SK-N-SH treated with all-trans-retinoic acid at 6 μM for 48 hours (cell line): ENCODE measurements around the gene ENTR1.

ENCODE experiments used
- ATAC-seq: fragments of 200-7000 bp; cut with Tn5 transposase; 3 replicates; pipeline ENCODE4 v1.9.1; 2020; ENCODE audit warnings: mild to moderate bottlenecking, moderate library complexity
- ARNTL ChIP-seq: fragments of 450-650 bp; formaldehyde crosslinking; IDR thresholded peaks from 2 replicates; pipeline ENCODE4 v1.5.0; 2020; ENCODE audit warnings: low read depth, mild to moderate bottlenecking, moderate library complexity, borderline replicate concordance
- BACH2 ChIP-seq: fragments of 250-450 bp; sonication (Bioruptor Pico); IDR thresholded peaks from 2 replicates; pipeline ENCODE4 v1.9.0; 2021; ENCODE audit warnings: mild to moderate bottlenecking, borderline replicate concordance
- CREB5 ChIP-seq: fragments of 250-450 bp; sonication (Bioruptor Pico); IDR thresholded peaks from 2 replicates; pipeline ENCODE4 v1.5.1; 2020; ENCODE audit warnings: low read depth, mild to moderate bottlenecking, moderate library complexity
- CSRNP3 ChIP-seq: fragments of 250-450 bp; sonication (Bioruptor Pico); IDR thresholded peaks from 2 replicates; pipeline ENCODE4 v1.5.1; 2021; ENCODE audit warnings: mild to moderate bottlenecking, moderate library complexity
- ESRRG ChIP-seq: fragments of 250-450 bp; sonication (Bioruptor Pico); IDR thresholded peaks from 2 replicates; pipeline ENCODE4 v1.6.1; 2021; ENCODE audit warnings: mild to moderate bottlenecking
- GLIS3 ChIP-seq: fragments of 250-450 bp; sonication (Bioruptor Pico); IDR thresholded peaks from 2 replicates; pipeline ENCODE4 v1.5.0; 2020; ENCODE audit warnings: mild to moderate bottlenecking, moderate library complexity
- ISL1 ChIP-seq: fragments of 250-450 bp; sonication (Bioruptor Pico); IDR thresholded peaks from 2 replicates; pipeline ENCODE4 v2.1.2; 2022; ENCODE audit warnings: mild to moderate bottlenecking, moderate library complexity
- OSR1 ChIP-seq: fragments of 250-450 bp; sonication (Bioruptor Pico); IDR thresholded peaks from 2 replicates; pipeline ENCODE4 v1.8.0; 2022; ENCODE audit warnings: moderate library complexity, mild to moderate bottlenecking, inconsistent platforms
- PATZ1 ChIP-seq: fragments of 250-450 bp; sonication (Bioruptor Pico); IDR thresholded peaks from 2 replicates; pipeline ENCODE4 v1.8.0; 2020; ENCODE audit warnings: mild to moderate bottlenecking, moderate library complexity, borderline replicate concordance
- POU6F1 ChIP-seq: fragments of 250-450 bp; sonication (Bioruptor Pico); IDR thresholded peaks from 2 replicates; pipeline ENCODE4 v1.8.0; 2021; ENCODE audit warnings: low read depth, mild to moderate bottlenecking, moderate library complexity, borderline replicate concordance
- SNAI2 ChIP-seq: fragments of 250-450 bp; sonication (Bioruptor Pico); IDR thresholded peaks from 2 replicates; pipeline ENCODE4 v1.5.0; 2020; ENCODE audit warnings: mild to moderate bottlenecking, moderate library complexity
- TCF4 ChIP-seq: fragments of 250-450 bp; sonication (Bioruptor Pico); IDR thresholded peaks from 2 replicates; pipeline ENCODE4 v1.8.0; 2021; ENCODE audit warnings: mild to moderate bottlenecking, moderate library complexity, borderline replicate concordance
- TOX ChIP-seq: fragments of 250-450 bp; sonication (Bioruptor Pico); IDR thresholded peaks from 2 replicates; pipeline ENCODE4 v1.8.0; 2021; ENCODE audit warnings: mild to moderate bottlenecking, moderate library complexity, borderline replicate concordance
- TSHZ2 ChIP-seq: fragments of 250-450 bp; sonication (Bioruptor Pico); IDR thresholded peaks from 2 replicates; pipeline ENCODE4 v1.5.0; 2020; ENCODE audit warnings: mild to moderate bottlenecking, moderate library complexity
- ZC3H10 ChIP-seq: fragments of 250-450 bp; sonication (Bioruptor Pico); IDR thresholded peaks from 2 replicates; pipeline ENCODE4 v1.5.1; 2021; ENCODE audit warnings: mild to moderate bottlenecking, moderate library complexity
- ZFP3 ChIP-seq: fragments of 250-450 bp; sonication (Bioruptor Pico); IDR thresholded peaks from 2 replicates; pipeline ENCODE4 v1.5.0; 2020; ENCODE audit warnings: mild to moderate bottlenecking, moderate library complexity
- ZFP30 ChIP-seq: fragments of 450-650 bp; formaldehyde crosslinking; IDR thresholded peaks from 2 replicates; pipeline ENCODE4 v1.5.0; 2022; ENCODE audit warnings: mild to moderate bottlenecking, moderate library complexity
- ZNF565 ChIP-seq: fragments of 450-650 bp; formaldehyde crosslinking; conservative IDR thresholded peaks from 2 replicates; pipeline ENCODE4 v1.5.0; 2020; ENCODE audit warnings: low read depth, mild to moderate bottlenecking, moderate library complexity
- ZNF8 ChIP-seq: fragments of 450-650 bp; formaldehyde crosslinking; IDR thresholded peaks from 2 replicates; pipeline ENCODE4 v1.5.0; 2020; ENCODE audit warnings: mild to moderate bottlenecking, moderate library complexity

ENTR1 gene

GRCh38 chr9:136443687-136444086, 33.3 kb upstream of the ENTR1 start:
- no peak for ATAC-seq
- TF ChIP-seq POU6F1 (CRISPR knock-in tag) (no peak), ARNTL (no peak), ZNF8 (no peak), SNAI2 (CRISPR knock-in tag) (no peak), ZFP30 (CRISPR knock-in tag) (no peak), PATZ1 (CRISPR knock-in tag) (no peak), CREB5 (CRISPR knock-in tag) (no peak)

- TF ChIP-seq PATZ1 (CRISPR knock-in tag) (no peak), TCF4 (no peak), ZNF565 (CRISPR knock-in tag) (no peak), TOX (CRISPR knock-in tag) (no peak), OSR1 (CRISPR knock-in tag) (no peak), ZC3H10 (CRISPR knock-in tag) (no peak), GLIS3 (CRISPR knock-in tag) (no peak), ISL1 (CRISPR knock-in tag) (no peak), BACH2 (CRISPR knock-in tag) (no peak), ESRRG (CRISPR knock-in tag) (no peak), CREB5 (CRISPR knock-in tag) (no peak), ZFP3 (no peak), SNAI2 (CRISPR knock-in tag) (no peak), CSRNP3 (CRISPR knock-in tag) (no peak), ZFP30 (CRISPR knock-in tag) (no peak), POU6F1 (CRISPR knock-in tag) (no peak), TSHZ2 (CRISPR knock-in tag) (no peak)
- no peak for ATAC-seq
These were observed 32.7 kb upstream of the ENTR1 start for GRCh38 chr9:136443087-136443486.
